Measurements from ENCODE around the gene LMTK3.

LMTK3 gene

DNA sequence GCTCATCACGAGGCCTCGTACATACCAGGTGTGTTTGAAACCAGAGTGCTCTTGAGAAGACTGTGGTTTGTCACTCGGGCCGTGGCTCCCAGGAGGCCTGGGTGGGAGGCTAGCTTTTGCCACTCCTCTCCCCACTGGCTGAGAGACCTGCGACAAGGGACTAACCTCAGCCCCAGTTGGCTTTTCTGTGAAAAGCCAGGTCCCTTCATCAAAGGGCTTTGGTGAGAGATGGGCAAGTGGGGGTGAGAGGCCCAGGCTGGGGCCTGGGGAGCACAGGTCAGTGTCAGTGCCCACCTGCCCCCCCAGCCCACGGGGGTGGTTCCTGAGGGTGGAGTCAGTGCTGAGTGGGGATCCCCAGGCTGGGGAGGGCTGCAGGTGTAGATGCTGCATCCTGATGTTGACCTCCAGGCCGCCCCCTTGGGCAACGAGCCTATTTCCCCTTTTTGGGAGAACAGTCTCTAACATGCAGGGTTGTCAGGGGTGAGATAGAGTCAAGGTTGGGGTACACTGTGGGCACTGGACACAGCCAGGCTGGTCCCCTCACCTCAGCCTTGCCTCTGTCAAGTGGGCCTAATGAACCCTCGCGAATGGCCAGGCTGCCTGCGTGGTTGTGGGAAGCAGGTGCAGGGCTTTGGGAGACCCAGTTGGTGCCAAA is 55.6 kb downstream of the LMTK3 start:
- H3K9me3 Mint-ChIP-seq: no peaks in the 10 kb centered on the region
- no peak overlapping the region for H3K4me3 Mint-ChIP-seq
- DNase-seq (no peak), ATAC-seq (replicated peaks) (no peak)
- no peaks in the 10 kb centered on the region for H3K27me3 Mint-ChIP-seq
- peaks cover 0 to 6% of the 10 kb centered on the region in 2 donors for H3K4me1 Mint-ChIP-seq (ENCODE audit: low read depth in 2 of 2)
- H3K27ac Mint-ChIP-seq: no peak overlapping the region
- peaks cover 35% of the 10 kb centered on the region for H3K36me3 Mint-ChIP-seq (ENCODE audit: insufficient read depth)

GRCh38 chr19:48455171-48455907 is 56.3 kb downstream of the LMTK3 start, which contains the start of gene KCNJ14:
Gene KCNJ14, plus strand, starts transcription at chr19:48455574. Its CDS starts 6,151 bp downstream, at chr19:48461725.
- H3K4me3 Mint-ChIP-seq: no peak within 1 kb of the TSS
- H3K9me3 Mint-ChIP-seq: no peaks in the 10 kb centered on the region
- H3K36me3 Mint-ChIP-seq (ENCODE audit: insufficient read depth): peaks cover 35% of the 10 kb centered on the region

DNA sequence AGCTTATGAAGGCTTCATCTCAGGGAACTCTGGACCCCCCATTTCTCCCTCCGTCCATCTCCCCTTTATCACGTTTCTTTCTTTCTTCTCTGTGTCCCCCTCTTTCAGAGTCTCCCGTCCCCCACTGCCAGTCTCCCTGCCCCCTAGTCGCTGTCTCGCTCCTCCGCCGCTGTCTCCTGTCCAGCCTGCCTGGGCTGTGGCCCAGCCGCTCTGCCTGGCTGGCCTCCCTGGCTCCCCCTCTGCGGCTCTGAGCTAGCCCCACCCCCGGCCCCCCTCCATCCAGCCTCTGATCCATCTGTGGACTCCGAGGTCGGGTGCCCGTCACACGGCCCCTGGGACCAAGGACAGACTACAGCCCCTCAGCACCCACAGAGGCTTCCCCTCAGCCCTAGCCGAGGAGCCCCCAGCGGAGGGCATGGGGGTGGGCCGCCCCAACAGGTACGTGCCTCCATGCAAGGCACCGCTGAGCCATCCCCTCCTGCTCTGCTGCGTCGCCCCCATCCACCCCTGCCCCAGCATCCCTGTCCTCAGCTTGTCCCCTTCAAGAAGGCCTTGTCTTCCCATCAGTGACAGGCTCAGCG is 57.4 kb downstream of the LMTK3 start:
- DNase-seq: no peak
- Mint-ChIP-seq H3K36me3 (ENCODE audit: insufficient read depth) (peaks cover 44% of the 10 kb centered on the region), H3K27me3 (no peaks in the 10 kb centered on the region), H3K4me1 (ENCODE audit: low read depth in 2 of 2) (peaks cover 2 to 6% of the 10 kb centered on the region in 2 donors), H3K4me3 (no peak overlapping the region), H3K9me3 (no peaks in the 10 kb centered on the region), H3K27ac (peak overlapping the region in 1 of 2 donors; percentile 27)
- ATAC-seq (replicated peaks): no peak

More at GRCh38 chr19:48455171-48455907, 56.3 kb downstream of the LMTK3 start, which contains the start of gene KCNJ14:
- H3K27me3 Mint-ChIP-seq: no peaks in the 10 kb centered on the region
- H3K27ac Mint-ChIP-seq: peak within 1 kb of the TSS in 1 of 2 donors; percentile 27
- peaks cover 0 to 6% of the 10 kb centered on the region in 2 donors for H3K4me1 Mint-ChIP-seq (ENCODE audit: low read depth in 2 of 2)
- DNase-seq: no peak
- no peak for ATAC-seq (replicated peaks)

- DNase-seq (no peak), ATAC-seq (replicated peaks) (no peak)
- no peak overlapping the region for H3K4me3 Mint-ChIP-seq
- no peak overlapping the region for H3K27ac Mint-ChIP-seq
- no peaks in the 10 kb centered on the region for H3K9me3 Mint-ChIP-seq
- no peaks in the 10 kb centered on the region for H3K27me3 Mint-ChIP-seq
- peaks cover 11 to 13% of the 10 kb centered on the region in 2 donors for H3K4me1 Mint-ChIP-seq (ENCODE audit: low read depth in 2 of 2)
- H3K36me3 Mint-ChIP-seq (ENCODE audit: insufficient read depth): peaks cover 53% of the 10 kb centered on the region
Measured at GRCh38 chr19:48452289-48453190, 59.1 kb downstream of the LMTK3 start.

DNA sequence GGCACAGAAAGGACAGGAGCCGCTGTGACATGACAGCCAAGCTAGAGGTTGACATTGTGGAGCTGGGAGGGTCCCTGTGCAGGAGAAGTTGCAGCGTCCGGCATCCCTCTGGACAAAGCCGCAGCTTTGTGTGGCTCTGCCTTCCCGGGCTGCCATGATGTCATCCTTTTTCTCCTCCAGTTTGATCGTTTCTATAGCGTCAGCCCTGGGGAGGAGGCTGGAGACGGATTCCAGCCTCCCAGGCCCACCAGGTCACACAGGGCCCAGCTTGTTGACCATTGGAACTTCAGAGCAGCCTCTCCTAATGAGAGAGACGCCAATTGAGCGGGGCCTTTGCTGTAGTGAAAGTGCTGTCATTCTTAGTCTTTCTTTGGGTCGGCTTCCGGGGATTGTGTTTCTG is 60.0 kb downstream of the LMTK3 start:
- DNase-seq (no peak), ATAC-seq (replicated peaks) (no peak)
- Mint-ChIP-seq H3K9me3 (no peaks in the 10 kb centered on the region), H3K4me1 (ENCODE audit: low read depth in 2 of 2) (peaks cover 11 to 13% of the 10 kb centered on the region in 2 donors), H3K36me3 (ENCODE audit: insufficient read depth) (peaks cover 48% of the 10 kb centered on the region), H3K27ac (no peak overlapping the region), H3K27me3 (no peaks in the 10 kb centered on the region), H3K4me3 (no peak overlapping the region)

DNA sequence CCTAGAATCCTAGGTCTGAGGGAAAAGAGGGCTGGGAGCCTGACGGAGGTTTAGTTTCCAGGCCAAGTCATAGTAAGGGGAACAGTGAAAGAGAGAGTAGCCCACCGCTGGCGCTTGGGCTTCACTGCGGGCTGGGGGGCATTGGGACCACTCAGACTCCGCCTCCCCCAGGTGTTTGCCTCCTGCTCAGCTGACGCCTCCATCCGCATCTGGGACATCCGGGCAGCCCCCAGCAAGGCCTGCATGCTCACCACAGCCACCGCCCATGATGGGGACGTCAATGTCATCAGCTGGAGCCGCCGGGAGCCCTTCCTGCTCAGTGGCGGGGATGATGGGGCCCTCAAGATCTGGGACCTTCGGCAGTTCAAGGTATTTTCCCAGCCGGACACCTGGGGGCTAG is 60.8 kb downstream of the LMTK3 start:
- no peak overlapping the region for H3K4me3 Mint-ChIP-seq
- H3K36me3 Mint-ChIP-seq (ENCODE audit: insufficient read depth): peaks cover 52% of the 10 kb centered on the region
- H3K4me1 Mint-ChIP-seq (ENCODE audit: low read depth in 2 of 2): peaks cover 13 to 17% of the 10 kb centered on the region in 2 donors
- no peak for DNase-seq
- H3K27me3 Mint-ChIP-seq: no peaks in the 10 kb centered on the region
- H3K27ac Mint-ChIP-seq: no peak overlapping the region
- H3K9me3 Mint-ChIP-seq: no peaks in the 10 kb centered on the region
- no peak for ATAC-seq (replicated peaks)

- ATAC-seq (replicated peaks): no peak
- Mint-ChIP-seq H3K27me3 (no peaks in the 10 kb centered on the region), H3K9me3 (no peaks in the 10 kb centered on the region), H3K27ac (no peak overlapping the region), H3K4me3 (no peak overlapping the region), H3K36me3 (ENCODE audit: insufficient read depth) (peaks cover 56% of the 10 kb centered on the region), H3K4me1 (ENCODE audit: low read depth in 2 of 2) (peaks cover 14 to 19% of the 10 kb centered on the region in 2 donors)
- DNase-seq: no peak
Measured at GRCh38 chr19:48450441-48450840, 61.2 kb downstream of the LMTK3 start.

DNA sequence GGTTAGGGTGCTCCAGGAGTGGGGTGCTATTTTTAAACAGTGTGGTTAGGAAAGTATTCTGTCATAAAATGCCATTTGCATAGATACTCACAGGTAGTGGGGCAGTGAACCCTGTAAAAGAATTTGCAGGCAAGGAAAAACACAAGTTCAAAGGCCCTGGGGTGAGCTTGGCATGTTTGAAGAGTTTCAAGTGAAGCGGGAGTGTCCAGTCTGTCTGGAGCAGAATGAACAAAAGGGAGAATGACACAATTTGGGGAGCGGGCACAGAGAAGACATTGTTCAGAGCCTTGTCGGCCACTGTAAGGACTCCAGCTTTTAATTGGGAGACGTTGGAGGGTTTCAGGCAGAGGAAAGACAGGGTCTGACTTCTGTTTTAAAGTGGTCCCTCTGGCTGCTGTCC is 63.1 kb downstream of the LMTK3 start:
- Mint-ChIP-seq H3K9me3 (no peaks in the 10 kb centered on the region), H3K27ac (no peak overlapping the region), H3K4me1 (ENCODE audit: low read depth in 2 of 2) (peaks cover 21 to 30% of the 10 kb centered on the region in 2 donors), H3K4me3 (no peak overlapping the region), H3K36me3 (ENCODE audit: insufficient read depth) (peaks cover 49% of the 10 kb centered on the region), H3K27me3 (peaks cover 7 to 10% of the 10 kb centered on the region in 2 donors)
- ATAC-seq (replicated peaks) (no peak), DNase-seq (no peak)

GRCh38 chr19:48446579-48446978 is 65.1 kb downstream of the LMTK3 start:
- H3K4me1 Mint-ChIP-seq (ENCODE audit: low read depth in 2 of 2): peaks cover 21 to 35% of the 10 kb centered on the region in 2 donors
- H3K27me3 Mint-ChIP-seq: peaks cover 14 to 19% of the 10 kb centered on the region in 2 donors
- DNase-seq (no peak), ATAC-seq (replicated peaks) (no peak)
- H3K9me3 Mint-ChIP-seq: no peaks in the 10 kb centered on the region
- peak overlapping the region; percentile 90 to 98 for H3K27ac Mint-ChIP-seq
- peak overlapping the region; percentile 88 to 95 for H3K4me3 Mint-ChIP-seq
- peaks cover 39% of the 10 kb centered on the region for H3K36me3 Mint-ChIP-seq (ENCODE audit: insufficient read depth)

DNA sequence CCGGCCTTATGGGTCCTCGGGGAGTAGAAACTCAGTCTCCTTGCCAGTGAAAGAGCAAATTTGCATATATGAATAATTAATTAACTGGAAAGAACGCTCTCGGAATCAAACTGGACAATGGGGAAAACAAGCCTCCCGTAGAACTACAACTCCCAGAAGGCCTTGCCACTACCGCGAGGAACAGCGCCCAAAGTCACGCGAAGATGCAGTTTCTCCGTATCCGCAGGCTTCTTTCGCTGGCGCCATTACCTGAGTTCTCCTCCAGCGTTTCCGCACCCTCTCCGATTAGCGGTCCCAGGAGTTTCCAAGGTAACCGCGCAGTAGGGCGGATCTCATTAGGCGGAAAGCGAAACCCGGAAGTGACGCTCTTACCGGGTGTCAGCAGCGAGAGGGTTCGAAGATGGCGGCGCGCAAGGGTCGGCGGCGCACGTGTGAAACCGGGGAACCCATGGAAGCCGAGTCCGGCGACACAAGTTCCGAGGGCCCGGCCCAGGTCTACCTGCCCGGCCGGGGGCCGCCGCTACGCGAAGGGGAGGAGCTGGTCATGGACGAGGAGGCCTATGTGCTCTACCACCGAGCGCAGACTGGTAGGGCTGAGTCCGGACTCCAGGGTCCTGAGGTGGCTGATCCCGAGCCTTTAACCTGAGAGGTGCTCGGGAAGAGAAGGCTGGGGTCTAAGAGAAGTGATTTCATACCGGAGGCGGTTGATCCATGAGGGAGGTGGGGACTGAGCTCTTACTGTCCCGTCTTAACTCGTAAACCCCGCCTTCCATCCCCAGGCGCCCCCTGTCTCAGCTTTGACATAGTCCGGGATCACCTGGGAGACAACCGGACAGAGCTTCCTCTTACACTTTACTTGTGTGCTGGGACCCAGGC is 65.8 kb downstream of the LMTK3 start, which contains the start of gene GRWD1:
Gene GRWD1, plus strand, starts transcription at position 378 of the 876 bp plus-strand sequence. Its CDS starts 23 bp downstream, at position 401.
- peaks cover 21 to 35% of the 10 kb centered on the region in 2 donors for H3K4me1 Mint-ChIP-seq (ENCODE audit: low read depth in 2 of 2)
- H3K4me3 Mint-ChIP-seq: peak within 1 kb of the TSS; percentile 88 to 95
- H3K27me3 Mint-ChIP-seq: peaks cover 16 to 27% of the 10 kb centered on the region in 2 donors
- H3K9me3 Mint-ChIP-seq: no peaks in the 10 kb centered on the region
- peak within 1 kb of the TSS; percentile 90 to 98 for H3K27ac Mint-ChIP-seq
- H3K36me3 Mint-ChIP-seq (ENCODE audit: insufficient read depth): peaks cover 38% of the 10 kb centered on the region
- DNase-seq: peak; percentile 86 to 88 (median 87)
- peak; percentile 89 for ATAC-seq (replicated peaks)

GRCh38 chr19:48445256-48445605 is 66.4 kb downstream of the LMTK3 start:
- Mint-ChIP-seq H3K9me3 (no peaks in the 10 kb centered on the region), H3K4me1 (ENCODE audit: low read depth in 2 of 2) (peaks cover 21 to 35% of the 10 kb centered on the region in 2 donors), H3K27ac (peak overlapping the region; percentile 90 to 98), H3K4me3 (peak overlapping the region; percentile 88 to 95), H3K36me3 (ENCODE audit: insufficient read depth) (peaks cover 36% of the 10 kb centered on the region), H3K27me3 (peaks cover 16 to 27% of the 10 kb centered on the region in 2 donors)
- ATAC-seq (replicated peaks) (peak; percentile 34), DNase-seq (no peak)

- Mint-ChIP-seq H3K4me3 (peak overlapping the region; percentile 88 to 95), H3K27ac (peak overlapping the region; percentile 90 to 98), H3K9me3 (no peaks in the 10 kb centered on the region), H3K4me1 (ENCODE audit: low read depth in 2 of 2) (peaks cover 21 to 35% of the 10 kb centered on the region in 2 donors), H3K27me3 (peaks cover 16 to 27% of the 10 kb centered on the region in 2 donors), H3K36me3 (ENCODE audit: insufficient read depth) (peaks cover 34% of the 10 kb centered on the region)
- ATAC-seq (replicated peaks) (no peak), DNase-seq (no peak)
Measured at GRCh38 chr19:48444936-48445200, 66.8 kb downstream of the LMTK3 start.

Data from effector memory CD8-positive, alpha-beta T cell (primary cell).